ENCODE measurements around the gene MIPOL1.

MIPOL1 gene

DNA sequence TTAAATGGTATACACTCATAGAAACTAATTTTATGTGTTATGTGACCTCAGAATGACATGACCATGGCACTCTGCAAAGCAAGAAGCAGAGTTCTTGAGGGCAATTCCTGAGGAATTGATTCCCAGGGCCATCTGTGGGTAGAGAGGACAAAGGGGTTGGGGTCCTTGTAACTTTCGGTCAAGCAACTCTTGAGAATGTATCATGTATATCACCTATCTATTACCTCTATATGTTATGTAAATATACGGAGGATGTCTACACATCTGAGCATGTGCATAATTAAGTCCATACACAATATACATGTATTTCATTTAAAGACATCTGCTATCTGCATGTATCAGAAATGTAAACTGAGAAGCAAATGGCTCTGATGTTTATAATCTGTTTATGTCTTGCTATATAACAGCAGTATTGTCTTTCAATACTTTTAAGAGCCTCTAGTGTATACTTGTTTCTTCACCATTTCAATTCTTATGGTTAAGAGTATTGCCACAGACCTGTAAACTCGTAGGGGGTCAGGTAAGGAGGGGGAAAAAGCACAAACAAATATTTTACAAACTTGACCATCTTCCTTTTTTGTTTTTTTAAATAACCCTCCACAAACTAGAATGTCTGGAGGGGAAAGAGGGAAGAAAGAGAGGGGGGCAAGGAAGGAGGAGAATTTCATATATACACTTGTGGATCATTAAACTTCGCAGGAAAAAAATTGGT lies 392.8 kb downstream of the MIPOL1 start:
- no peak for DNase-seq

GRCh38 chr14:37591311-37591940 lies 393.7 kb downstream of the MIPOL1 start:
- no peak for DNase-seq

DNA sequence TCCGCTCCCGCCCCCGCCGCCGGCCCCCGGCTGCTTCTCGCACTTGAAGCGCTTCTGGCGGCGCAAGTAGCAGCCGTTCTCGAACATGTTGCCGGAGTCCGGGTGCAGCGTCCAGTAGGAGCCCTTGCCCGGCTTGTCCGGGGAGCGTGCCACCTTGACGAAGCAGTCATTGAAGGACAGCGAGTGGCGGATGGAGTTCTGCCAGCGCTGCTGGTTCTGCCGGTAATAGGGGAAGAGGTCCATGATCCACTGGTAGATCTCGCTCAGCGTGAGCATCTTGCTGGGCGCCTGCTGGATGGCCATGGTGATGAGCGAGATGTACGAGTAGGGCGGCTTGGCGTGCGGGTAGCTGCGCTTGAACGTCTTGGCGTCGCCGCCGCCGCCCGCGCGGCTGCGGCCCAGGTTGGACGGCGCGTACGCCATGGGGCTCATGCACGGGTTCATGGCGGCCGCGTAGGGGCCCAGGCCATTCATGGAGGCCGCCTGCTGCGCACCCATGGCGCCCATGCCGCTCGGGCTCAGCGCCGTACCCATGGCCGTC lies 394.3 kb downstream of the MIPOL1 start:
- no peak for DNase-seq

GRCh38 chr14:37592482-37593408 lies 395.0 kb downstream of the MIPOL1 start:
- DNase-seq = no peak

GRCh38 chr14:37593511-37594237 lies 395.9 kb downstream of the MIPOL1 start:
- DNase-seq = no peak

- DNase-seq = peak; percentile 36
Observed at GRCh38 chr14:37594238-37594970, 396.7 kb downstream of the MIPOL1 start.

DNA sequence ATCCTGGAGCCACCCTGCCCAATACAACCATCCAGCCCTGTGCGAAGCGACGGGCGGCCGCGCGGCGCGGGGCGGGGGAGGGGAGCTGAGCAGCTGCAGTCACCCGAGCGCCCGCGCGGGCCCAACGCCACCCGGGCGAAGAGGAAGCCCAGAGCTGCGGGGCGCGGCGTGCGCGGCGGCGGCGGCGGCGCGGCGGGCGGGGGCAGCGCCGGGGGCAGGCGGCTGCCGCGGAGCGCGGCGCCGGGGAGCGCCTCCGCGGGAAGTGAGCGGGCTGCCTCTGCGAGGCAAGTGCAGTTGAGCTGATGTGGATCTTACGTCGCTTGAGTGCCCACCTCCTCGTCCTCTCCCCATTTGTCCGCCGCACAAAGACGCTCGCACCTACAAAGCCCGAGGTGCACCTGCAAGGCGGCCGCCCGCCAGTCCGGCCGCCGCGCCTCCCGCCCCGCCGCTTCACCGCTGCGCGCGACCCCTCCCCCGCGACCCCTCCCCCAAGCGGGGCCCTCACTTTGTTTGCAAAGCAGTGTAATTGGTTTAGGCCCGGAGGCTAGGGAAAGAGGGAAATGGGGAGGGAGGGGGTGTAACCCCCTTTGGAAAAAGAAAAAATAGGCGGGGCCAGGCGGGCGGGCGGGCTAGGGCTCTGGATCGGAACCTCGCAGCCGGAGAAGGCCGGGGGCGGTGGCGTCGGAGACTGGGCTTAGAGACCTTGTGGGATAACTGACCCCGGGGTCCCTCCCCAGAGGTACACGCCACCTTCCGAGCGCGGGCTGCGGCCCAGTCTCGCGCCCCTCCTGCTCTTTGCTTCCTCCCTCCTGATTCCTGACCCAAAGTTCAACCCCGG lies 397.5 kb downstream of the MIPOL1 start, which contains the start of the genes FOXA1 and TTC6:
FOXA1 (minus strand) TSS at position 279 of the 838 bp plus-strand sequence; CDS start at position 2, 277 bp downstream.
TTC6 (plus strand) TSS at position 659 of the 838 bp plus-strand sequence. CDS start 26,436 bp downstream, outside the sequence.
- no peak for DNase-seq

DNA sequence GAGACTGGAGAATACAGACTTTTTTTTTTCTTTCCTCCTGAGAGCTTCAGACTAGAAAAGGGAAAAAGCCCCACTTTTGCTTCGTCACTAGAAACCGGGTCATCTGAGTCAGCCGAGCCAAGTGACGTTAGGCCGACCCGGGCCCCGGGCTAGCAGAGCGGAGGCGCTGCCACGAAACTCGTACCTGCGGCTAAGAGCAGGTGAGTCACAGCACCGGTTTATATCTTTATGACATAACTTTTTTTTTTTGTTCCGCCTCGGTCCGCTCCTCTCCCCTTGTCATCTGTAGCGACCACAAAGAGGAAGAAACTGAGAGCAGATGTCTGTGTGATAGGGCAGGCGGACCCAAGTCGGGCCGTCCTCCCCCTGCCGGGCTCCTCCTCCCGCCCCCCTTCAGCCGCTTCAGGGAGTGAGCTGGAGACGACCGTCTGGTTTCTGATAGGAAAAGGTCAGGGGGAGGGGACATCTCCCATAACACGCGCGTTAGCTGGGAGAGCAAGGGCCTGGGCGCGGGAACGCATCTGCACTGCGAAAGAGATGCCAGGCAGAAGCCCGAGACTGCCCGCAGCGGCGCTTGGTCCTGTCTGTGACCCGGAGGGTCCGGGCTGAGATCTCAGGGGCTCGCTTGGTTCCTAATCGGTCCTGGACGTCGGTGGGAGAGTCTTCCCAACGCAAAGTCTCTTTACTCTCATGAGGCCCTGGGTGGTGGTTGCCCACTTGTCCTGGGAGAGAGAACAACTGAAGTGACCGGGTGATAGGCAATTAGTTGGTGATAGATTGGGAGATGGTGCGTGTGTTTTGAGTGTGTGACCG lies 398.3 kb downstream of the MIPOL1 start:
- DNase-seq = no peak

GRCh38 chr14:37596790-37597472 lies 399.2 kb downstream of the MIPOL1 start:
- DNase-seq = no peak

GRCh38 chr14:37597538-37597913 lies 399.8 kb downstream of the MIPOL1 start:
- no peak for DNase-seq

- no peak for DNase-seq
Observed at GRCh38 chr14:37597914-37598746, 400.4 kb downstream of the MIPOL1 start.

DNA sequence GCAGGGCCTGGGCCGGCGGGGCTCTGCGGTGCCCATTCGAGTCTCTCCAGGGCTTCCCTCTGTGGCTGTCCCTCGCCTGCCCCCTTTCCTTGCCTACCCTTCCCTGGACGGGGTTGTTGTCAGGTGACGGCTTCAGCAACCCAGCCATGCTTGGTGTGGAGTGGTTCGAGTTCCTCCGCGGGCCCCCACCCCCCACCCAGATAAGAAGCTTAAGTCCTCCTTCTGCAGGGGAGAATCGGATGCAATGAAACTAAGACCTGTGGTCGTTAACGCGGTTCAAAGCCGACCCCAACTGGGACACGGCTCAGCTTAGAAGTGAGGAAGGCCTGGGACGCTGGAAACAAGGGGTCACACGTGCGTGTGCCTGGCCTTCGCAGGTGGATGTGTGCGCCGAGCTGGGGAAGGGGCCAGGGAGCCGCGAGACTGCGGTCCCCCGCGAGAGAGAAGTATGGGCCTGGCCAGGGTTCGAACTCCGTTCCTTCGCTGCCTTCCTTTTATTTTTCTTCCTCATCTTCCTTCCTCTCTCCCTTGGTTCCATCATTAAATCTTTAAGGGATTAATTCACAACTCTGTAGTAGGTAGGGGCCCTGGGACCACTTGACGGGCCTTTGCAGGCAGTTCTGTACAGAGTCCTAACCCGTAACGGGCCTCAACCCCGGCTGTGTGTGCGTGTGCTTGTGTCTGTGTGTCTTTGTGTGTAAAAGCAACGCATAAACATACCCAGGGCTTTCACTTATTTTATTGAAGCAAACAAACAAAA lies 401.2 kb downstream of the MIPOL1 start:
- no peak for DNase-seq

- DNase-seq = no peak
Observed at GRCh38 chr14:37599507-37600368, 402.0 kb downstream of the MIPOL1 start.

DNA sequence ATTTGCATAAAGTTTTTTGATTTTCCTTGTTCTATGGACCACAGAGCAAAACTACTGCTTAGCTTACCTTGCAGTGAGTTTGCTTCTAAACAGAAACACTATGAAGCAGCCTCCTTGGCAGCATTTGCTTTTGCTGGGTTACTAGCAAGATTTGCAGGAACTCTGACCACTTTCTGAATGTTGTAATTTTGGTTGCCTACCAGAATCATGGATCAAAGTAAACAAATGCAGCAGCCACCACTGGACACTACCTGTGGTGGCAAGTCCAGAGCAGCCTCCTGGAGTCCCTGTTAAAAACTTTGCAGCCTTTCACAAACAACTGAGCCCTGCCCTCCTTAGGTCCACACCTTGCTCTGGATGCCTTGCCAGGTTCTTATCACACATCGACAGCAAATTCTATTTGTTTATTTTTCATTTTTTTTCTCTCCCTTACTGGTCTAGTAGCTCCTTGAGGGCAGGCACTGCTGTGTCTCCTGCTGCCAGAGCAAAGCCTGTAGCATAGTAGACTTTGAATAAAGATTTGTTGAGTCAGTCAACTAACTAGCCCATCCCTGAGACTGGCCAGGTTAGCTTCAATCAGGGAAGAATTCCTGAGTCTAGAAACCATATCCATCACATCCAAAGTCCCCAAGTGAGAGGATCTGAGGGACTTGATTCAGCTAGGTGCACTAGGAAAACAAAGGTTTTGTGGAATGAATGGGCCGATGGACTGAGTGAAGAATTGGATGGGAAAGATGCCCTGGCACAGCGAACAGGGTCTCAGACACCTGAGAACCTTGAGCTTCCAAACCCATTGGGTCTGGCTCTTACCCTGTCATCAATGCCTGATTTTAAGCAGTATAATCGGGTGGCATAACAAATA lies 403.4 kb downstream of the MIPOL1 start:
- no peak for DNase-seq

DNA sequence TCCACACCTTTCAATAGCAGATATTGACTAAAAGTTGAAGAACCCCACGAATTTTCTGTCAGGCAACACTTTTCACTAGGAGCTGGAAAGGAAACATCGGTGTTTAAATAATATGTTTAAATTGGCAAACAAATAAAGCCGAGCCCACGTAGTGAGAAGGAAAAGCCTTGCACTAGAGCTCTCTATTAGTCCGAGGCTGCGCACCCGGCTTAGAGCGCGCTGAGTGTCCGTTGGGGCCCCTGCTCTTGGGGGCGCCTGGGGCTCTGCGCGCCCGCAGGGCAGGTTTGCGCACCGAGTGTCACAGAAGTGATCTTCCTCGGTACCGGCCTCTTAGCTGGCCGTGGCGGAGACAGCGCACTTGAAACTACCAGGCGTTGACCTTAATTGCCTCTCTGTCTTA lies 404.1 kb downstream of the MIPOL1 start:
- DNase-seq = no peak

Data from kidney glomerular epithelial cell (primary cell).